Esophagus squamous epithelium (tissue), 4 donors: ENCODE measurements around the gene MIEF1.

Source experiments
- CTCF ChIP-seq, 6 experiments: fragments of 450-650 bp in 4 of 6; fragments of 200-600 bp in 2 of 6; sonication (generic) in 2 of 6; IDR thresholded peaks; one replicate each; pipeline ENCODE4 v1.5.1; 2016 to 2019; ENCODE audit warnings: antibody characterized with exemption in 6 of 6, mild to moderate bottlenecking in 4 of 6, moderate library complexity in 4 of 6
- POLR2A ChIP-seq, 4 donors: fragments of 450-650 bp; IDR thresholded peaks; one replicate each; pipeline ENCODE4 v1.6.1; 2017; ENCODE audit warnings: antibody characterized with exemption in 4 of 4, mild to moderate bottlenecking in 4 of 4, moderate library complexity in 3 of 4

- TF ChIP-seq CTCF (IDR thresholded peaks at IDR 0.05) (peak in 4 of 6 experiments; percentile 21 to 42 (median 24)), POLR2A (IDR thresholded peaks at IDR 0.05) (no peak)
Measured at GRCh38 chr22:39559456-39560105, 57.5 kb downstream of the MIEF1 start.
